ENCODE data around the gene TBX10. TPM values are rescaled to one million over a fixed set of nuclear protein-coding genes. Genes with fewer than 3 reads are reported as not detected.
A peak's percentile ranks its signal among the peaks of the same experiment; 100 is the strongest.

The TBX10 gene
- total and polyA plus RNA-seq, 2 of the 8 experiments (the other 6 are each of a cell fraction or from before 2014, with no cell fraction given), result 0.09 TPM; not detected in 1

DNA sequence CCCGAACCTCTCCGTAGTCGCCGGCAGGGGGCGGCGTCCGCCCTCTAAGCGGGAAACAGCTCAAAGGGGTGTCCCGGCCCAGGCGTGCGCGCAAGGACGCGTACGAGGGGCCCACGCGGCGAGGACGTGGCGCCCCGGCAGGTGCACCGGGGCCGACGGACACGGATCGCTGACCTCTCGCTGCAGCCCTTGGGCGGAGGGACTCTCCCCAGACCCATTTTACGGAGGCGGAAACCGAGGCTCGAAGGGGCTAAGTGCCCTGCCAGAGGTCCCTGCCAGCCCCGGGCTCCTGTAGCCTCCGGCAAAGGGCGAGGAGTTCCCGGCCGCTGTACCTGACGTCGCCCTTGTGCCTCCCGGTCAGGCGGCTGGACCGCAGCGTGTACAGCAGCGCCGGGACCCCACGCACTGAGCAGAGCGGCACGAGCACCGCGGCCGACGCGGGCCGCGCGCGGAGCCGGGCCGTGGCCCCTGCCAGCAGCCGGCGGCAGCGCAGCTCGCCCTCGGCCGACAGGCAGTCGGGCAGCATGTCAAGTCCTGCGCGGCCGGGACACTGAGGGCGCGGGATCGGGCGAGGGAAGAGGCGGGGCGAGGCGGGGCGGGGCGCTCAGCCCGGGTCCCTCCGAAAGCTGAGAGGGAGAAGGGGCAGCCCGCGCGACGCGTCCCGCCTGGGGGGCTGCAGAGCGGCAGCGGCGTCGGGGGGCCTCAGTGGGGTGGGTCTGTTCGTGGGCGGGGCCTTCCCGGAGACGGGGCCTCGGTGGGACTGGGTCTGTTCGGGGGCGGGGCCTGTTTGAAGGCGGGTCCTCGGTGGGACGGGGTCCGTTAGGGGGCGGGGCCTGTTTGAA is 10.0 kb downstream of the TBX10 start, which contains the start of gene NUDT8 (continued):
- TF ChIP-seq CTCF (IDR thresholded peaks at IDR 0.05; ENCODE audit: control extremely low read depth in 1 of 3, insufficient read depth in 1 of 3, low read depth in 1 of 3, low read length in 3 of 3) (peak in 1 of 3 experiments; percentile 82; a peak in 2 of 4 replicates), FOSL1 (IDR thresholded peaks at IDR 0.05; ENCODE audit: insufficient read depth, low read depth, low read length) (no peak), TAF1 (IDR thresholded peaks at IDR 0.05; ENCODE audit: low read depth, low read length) (peak; percentile 32; the same call in 1 of the 2 replicates), POLR2A (IDR thresholded peaks at IDR 0.05; ENCODE audit: control extremely low read depth in 1 of 2, low read depth in 2 of 2, low read length in 2 of 2) (peak in 1 of 2 experiments; percentile 66; a peak in 2 of 3 replicates), EP300 (IDR thresholded peaks at IDR 0.05; ENCODE audit: borderline replicate concordance in 1 of 2, low read depth in 2 of 2, low read length in 2 of 2) (no peak), PHF8 (conservative IDR thresholded peaks at IDR 0.05; ENCODE audit: low read depth, low read length) (peak; percentile 22; the same call in 1 of the 2 replicates), TEAD4 (IDR thresholded peaks at IDR 0.05; ENCODE audit: low read depth, low read length) (0 out of 2 replicates have a peak, but pooled peaks have one; percentile 5), BRCA1 (IDR thresholded peaks at IDR 0.05; ENCODE audit: low read depth, low read length) (no peak), KDM1A (IDR thresholded peaks at IDR 0.05; ENCODE audit: borderline replicate concordance, low read length) (peak; percentile 96), SIN3A (conservative IDR thresholded peaks at IDR 0.05 in 1 of 2, IDR thresholded peaks at IDR 0.05 in 1 of 2; ENCODE audit: low read depth in 1 of 2, low read length in 2 of 2) (0 out of 4 replicates have a peak, but pooled peaks have one; percentile 38 to 64), SP2 (IDR thresholded peaks at IDR 0.05; ENCODE audit: low read length) (no peak), BACH1 (IDR thresholded peaks at IDR 0.05; ENCODE audit: low read length) (peak; percentile 47), YY1 (IDR thresholded peaks at IDR 0.05; ENCODE audit: low read depth, low read length) (0 out of 2 replicates have a peak, but pooled peaks have one; percentile 28), HDAC2 (IDR thresholded peaks at IDR 0.05; ENCODE audit: borderline replicate concordance in 1 of 2, low read depth in 2 of 2, low read length in 2 of 2) (peak in 1 of 2 experiments; percentile 84; a peak in 2 of 4 replicates), JUND (IDR thresholded peaks at IDR 0.05; ENCODE audit: low read length) (no peak), RNF2 (IDR thresholded peaks at IDR 0.05; ENCODE audit: borderline replicate concordance, low read depth, low read length, missing control alignments, poor library complexity, severe bottlenecking) (no peak), MAX (IDR thresholded peaks at IDR 0.05) (peak; percentile 80)
